ENCODE results near the gene OPCML.

OPCML gene

GRCh38 chr11:132941761-132942160 lies 590.5 kb downstream of the OPCML start:
- H3K27ac ChIP-seq = no peak overlapping the region
- H3K4me3 ChIP-seq = no peak overlapping the region

- H3K4me3 ChIP-seq = no peak overlapping the region
Measured at GRCh38 chr11:132941024-132941646, 591.2 kb downstream of the OPCML start.

GRCh38 chr11:132937016-132937415 lies 595.3 kb downstream of the OPCML start:
- H3K4me3 ChIP-seq = no peak overlapping the region
- no peak overlapping the region for H3K27ac ChIP-seq

More at GRCh38 chr11:132941024-132941646, 591.2 kb downstream of the OPCML start:
- no peak overlapping the region for H3K27ac ChIP-seq

- Histone ChIP-seq H3K27ac (no peak overlapping the region), H3K4me3 (no peak overlapping the region)
Measured at GRCh38 chr11:132935383-132935782, 596.9 kb downstream of the OPCML start.

- Histone ChIP-seq H3K4me3 (no peak overlapping the region), H3K27ac (no peak overlapping the region)
Measured at GRCh38 chr11:132933703-132934102, 598.6 kb downstream of the OPCML start.

GRCh38 chr11:132925825-132926469 lies 606.4 kb downstream of the OPCML start:
- Histone ChIP-seq H3K27ac (no peak overlapping the region), H3K4me3 (no peak overlapping the region)

GRCh38 chr11:132921597-132921996 lies 610.7 kb downstream of the OPCML start:
- no peak overlapping the region for H3K27ac ChIP-seq
- H3K4me3 ChIP-seq = no peak overlapping the region

GRCh38 chr11:132920451-132921096 lies 611.7 kb downstream of the OPCML start:
- no peak overlapping the region for H3K4me3 ChIP-seq
- H3K27ac ChIP-seq = no peak overlapping the region

GRCh38 chr11:132914600-132914999 lies 617.7 kb downstream of the OPCML start:
- no peak overlapping the region for H3K4me3 ChIP-seq
- no peak overlapping the region for H3K27ac ChIP-seq

- Histone ChIP-seq H3K4me3 (no peak overlapping the region), H3K27ac (no peak overlapping the region)
Measured at GRCh38 chr11:132913886-132914285, 618.4 kb downstream of the OPCML start.

- Histone ChIP-seq H3K4me3 (no peak overlapping the region), H3K27ac (no peak overlapping the region)
Measured at GRCh38 chr11:132913295-132913694, 619.0 kb downstream of the OPCML start.

GRCh38 chr11:132911186-132911585 lies 621.1 kb downstream of the OPCML start:
- H3K27ac ChIP-seq = no peak overlapping the region

GRCh38 chr11:132910011-132910760 lies 622.1 kb downstream of the OPCML start:
- Histone ChIP-seq H3K27ac (no peak overlapping the region), H3K4me3 (no peak overlapping the region)

More at GRCh38 chr11:132911186-132911585, 621.1 kb downstream of the OPCML start:
- no peak overlapping the region for H3K4me3 ChIP-seq

GRCh38 chr11:132909021-132909606 lies 623.2 kb downstream of the OPCML start:
- Histone ChIP-seq H3K27ac (no peak overlapping the region), H3K4me3 (no peak overlapping the region)

GRCh38 chr11:132908414-132908810 lies 623.9 kb downstream of the OPCML start:
- no peak overlapping the region for H3K27ac ChIP-seq
- H3K4me3 ChIP-seq = no peak overlapping the region

- Histone ChIP-seq H3K4me3 (no peak overlapping the region), H3K27ac (no peak overlapping the region)
Measured at GRCh38 chr11:132907651-132908413, 624.5 kb downstream of the OPCML start.

- Histone ChIP-seq H3K27ac (no peak overlapping the region), H3K4me3 (no peak overlapping the region)
Measured at GRCh38 chr11:132904607-132905006, 627.7 kb downstream of the OPCML start.

GRCh38 chr11:132904091-132904490 lies 628.2 kb downstream of the OPCML start:
- Histone ChIP-seq H3K27ac (no peak overlapping the region), H3K4me3 (no peak overlapping the region)

All from skin epidermis (tissue), 12 donors.